Measurements from ENCODE around the gene KIF6. TPM values are rescaled to one million over a fixed set of nuclear protein-coding genes. Genes with fewer than 3 reads are reported as not detected.

Gene KIF6
- total RNA-seq, 1 donor from 2014 or later = 2.7 TPM

GRCh38 chr6:39280247-39280731 is 444.9 kb downstream of the KIF6 start:
- Histone ChIP-seq H2AFZ (replicated peaks) (no peak overlapping the region), H3K79me2 (ENCODE audit: low read depth) (no peaks in the 10 kb centered on the region), H3K4me2 (no peak overlapping the region), H4K20me1 (ENCODE audit: low read depth) (no peaks in the 10 kb centered on the region), H3F3A (ENCODE audit: low read depth) (no peaks in the 10 kb centered on the region), H3K27me3 (no peaks in the 10 kb centered on the region), H3K9me3 (ENCODE audit: low read depth) (no peaks in the 10 kb centered on the region), H3K4me1 (no peaks in the 10 kb centered on the region), H3K9ac (no peak overlapping the region), H3K27ac (no peak overlapping the region), H3K4me3 (no peak overlapping the region), H3K36me3 (no peaks in the 10 kb centered on the region)
- Mint-ChIP-seq H3K36me3 (no peaks in the 10 kb centered on the region), H3K27ac (no peak overlapping the region), H3K27me3 (ENCODE audit: insufficient read depth, low read depth) (peaks cover 4% of the 10 kb centered on the region), H3K9me3 (no peaks in the 10 kb centered on the region), H3K4me1 (no peaks in the 10 kb centered on the region), H3K4me3 (no peak overlapping the region)
- DNase-seq (ENCODE audit: low spot score) = no peak
- TF ChIP-seq EZH2phosphoT487 (IDR thresholded peaks at IDR 0.05) (no peak), CTCF (IDR thresholded peaks at IDR 0.05) (no peak), EZH2 (IDR thresholded peaks at IDR 0.05) (no peak)

Small RNAs within 50 kb of the gene (small RNA-seq; reads per million reads assigned to genes)
- not detected for gene RNU1-54P

Other genes starting within 250 kb of the KIF6 start
- 2.1 and 3.2 TPM in 2 replicates for gene DAAM2, start 67.0 kb upstream of the KIF6 start, total RNA-seq (ENCODE audit: low replicate concordance)
- gene MOCS1, start 209.1 kb upstream of the KIF6 start, total RNA-seq (ENCODE audit: low replicate concordance) = 11.3 and 17.9 TPM in 2 replicates

All from neural progenitor cell (in vitro differentiated cells).